T-helper 2 cell treated with Interferon-gamma antibody and Interleukin-4, amounts not matched to agents 5 μg/mL and 100 μg/mL, for 36 hours (primary cell): ENCODE data around the gene RNU6-8.

Source experiments
- DNase-seq: peaks from one replicate; pipeline ENCODE4 v3.0.0; 2021; ENCODE audit warnings: low spot score
- H3K27ac Mint-ChIP-seq: one replicate; pipeline ENCODE4 v1.8.0; 2021; ENCODE audit warnings: mild to moderate bottlenecking, mixed read lengths
- H3K27me3 Mint-ChIP-seq: one replicate; pipeline ENCODE4 v1.8.0; 2021; ENCODE audit warnings: low read depth, mixed read lengths
- H3K36me3 Mint-ChIP-seq: one replicate; pipeline ENCODE4 v1.8.0; 2021; ENCODE audit warnings: low read depth, mixed read lengths
- H3K4me1 Mint-ChIP-seq: one replicate; pipeline ENCODE4 v1.8.0; 2021; ENCODE audit warnings: low read depth, mixed read lengths
- H3K4me3 Mint-ChIP-seq: one replicate; pipeline ENCODE4 v1.8.0; 2022; ENCODE audit warnings: mild to moderate bottlenecking, moderate library complexity, mixed read lengths
- H3K9me3 Mint-ChIP-seq: one replicate; pipeline ENCODE4 v1.8.0; 2021; ENCODE audit warnings: mixed read lengths

Gene RNU6-8

GRCh38 chr14:32200368-32201192, 2.5 kb downstream of the RNU6-8 start:
- DNase-seq: no peak
- Mint-ChIP-seq H3K27me3 (peaks cover 10% of the 10 kb centered on the region), H3K27ac (no peak overlapping the region), H3K9me3 (no peaks in the 10 kb centered on the region), H3K36me3 (no peaks in the 10 kb centered on the region), H3K4me3 (peak overlapping the region; percentile 85), H3K4me1 (peaks cover 37% of the 10 kb centered on the region)

DNA sequence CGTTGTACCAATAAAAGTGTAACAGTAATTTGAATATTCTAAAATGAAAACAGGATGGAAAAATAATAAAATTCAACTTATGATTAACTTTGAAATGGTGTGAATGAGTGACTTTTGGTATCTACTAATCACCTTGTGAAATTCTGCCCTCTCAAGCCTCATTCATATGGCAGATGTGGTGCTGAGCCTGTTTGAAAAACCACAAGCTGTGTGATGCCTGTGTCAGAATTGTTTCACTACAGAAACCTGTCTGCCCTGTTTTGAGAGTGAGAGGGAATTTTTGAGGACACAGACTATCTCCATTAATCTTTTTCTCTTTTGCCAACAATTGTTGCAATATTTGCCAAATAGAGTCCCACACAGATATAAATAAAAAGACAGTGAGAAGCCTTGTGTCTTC, 5.2 kb downstream of the RNU6-8 start:
- no peaks in the 10 kb centered on the region for H3K36me3 Mint-ChIP-seq
- no peak overlapping the region for H3K27ac Mint-ChIP-seq
- H3K4me1 Mint-ChIP-seq: peaks cover 26% of the 10 kb centered on the region
- H3K27me3 Mint-ChIP-seq: peaks cover 4% of the 10 kb centered on the region
- DNase-seq: no peak
- H3K4me3 Mint-ChIP-seq: no peak overlapping the region
- H3K9me3 Mint-ChIP-seq: no peaks in the 10 kb centered on the region

DNA sequence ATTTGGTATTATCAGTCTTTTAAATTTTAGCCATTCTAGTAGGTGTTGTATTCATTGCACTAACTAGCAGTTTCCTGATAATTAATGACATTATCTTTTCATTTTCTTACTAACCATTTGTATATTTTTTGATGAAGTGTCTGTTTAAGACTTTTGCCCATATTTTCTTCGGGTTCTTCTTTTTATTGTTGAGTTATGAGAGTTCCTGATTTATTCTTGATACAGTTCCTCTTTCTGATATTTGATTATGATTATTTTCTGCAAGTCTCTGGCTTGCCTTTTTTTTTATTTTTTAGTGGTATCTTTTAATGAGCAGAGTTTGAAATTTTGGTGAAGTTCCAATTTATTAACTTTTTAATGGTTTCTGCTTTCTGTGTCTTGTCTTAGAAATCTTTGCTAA, 7.4 kb downstream of the RNU6-8 start:
- Mint-ChIP-seq H3K4me3 (no peak overlapping the region), H3K27ac (no peak overlapping the region), H3K27me3 (peaks cover 4% of the 10 kb centered on the region), H3K36me3 (no peaks in the 10 kb centered on the region), H3K4me1 (peaks cover 8% of the 10 kb centered on the region), H3K9me3 (no peaks in the 10 kb centered on the region)
- DNase-seq: no peak

DNA sequence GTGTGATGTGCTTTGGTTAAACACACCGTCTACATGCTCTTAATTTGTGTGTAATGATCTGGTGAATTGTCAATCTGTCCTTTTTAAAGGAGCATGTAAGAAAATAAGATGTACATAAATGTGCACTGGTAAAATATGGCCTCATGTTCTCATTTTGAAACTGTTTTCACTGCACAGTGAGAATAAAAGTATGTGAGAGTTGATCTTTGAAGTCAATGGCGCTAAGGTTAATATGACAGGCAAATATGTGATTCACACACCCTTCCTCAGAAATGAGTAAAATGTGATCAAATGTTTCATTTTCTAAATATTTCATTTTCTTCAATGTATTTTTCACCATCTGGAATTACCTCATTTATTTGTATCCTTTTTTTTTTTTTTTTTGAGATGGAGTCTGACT, 9.5 kb downstream of the RNU6-8 start:
- no peak overlapping the region for H3K4me3 Mint-ChIP-seq
- no peak for DNase-seq
- H3K27ac Mint-ChIP-seq: no peak overlapping the region
- H3K4me1 Mint-ChIP-seq: peaks cover 7% of the 10 kb centered on the region
- no peaks in the 10 kb centered on the region for H3K9me3 Mint-ChIP-seq
- peaks cover 4% of the 10 kb centered on the region for H3K27me3 Mint-ChIP-seq
- no peaks in the 10 kb centered on the region for H3K36me3 Mint-ChIP-seq

- Mint-ChIP-seq H3K4me1 (peaks cover 7% of the 10 kb centered on the region), H3K4me3 (no peak overlapping the region), H3K27me3 (peaks cover 4% of the 10 kb centered on the region), H3K27ac (no peak overlapping the region), H3K36me3 (no peaks in the 10 kb centered on the region), H3K9me3 (no peaks in the 10 kb centered on the region)
- no peak for DNase-seq
Observed at GRCh38 chr14:32192712-32193373, 10.2 kb downstream of the RNU6-8 start.

DNA sequence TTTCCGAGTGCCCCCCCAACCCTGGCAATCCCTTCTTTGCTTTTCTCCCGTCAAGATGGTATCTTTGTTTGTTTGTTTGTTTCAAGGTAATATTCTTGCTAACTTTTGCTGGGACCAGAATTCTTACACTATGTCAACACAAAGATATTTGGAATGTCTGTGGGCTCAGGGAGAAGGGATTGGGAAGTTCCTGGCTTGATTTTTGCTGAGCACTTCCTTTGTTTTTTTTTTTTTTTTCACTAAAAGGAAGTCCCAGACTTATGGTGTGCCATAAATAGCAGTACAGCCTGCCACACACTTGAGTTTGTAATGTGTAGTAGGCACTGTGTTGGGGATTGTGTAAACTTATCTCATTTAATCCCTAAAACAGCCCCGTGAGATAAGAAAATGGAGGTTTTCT, 12.4 kb downstream of the RNU6-8 start:
- no peak for DNase-seq

GRCh38 chr14:32189811-32190210, 13.3 kb downstream of the RNU6-8 start:
- no peaks in the 10 kb centered on the region for H3K27me3 Mint-ChIP-seq
- H3K4me1 Mint-ChIP-seq: peaks cover 7% of the 10 kb centered on the region
- H3K36me3 Mint-ChIP-seq: no peaks in the 10 kb centered on the region
- no peak for DNase-seq
- no peak overlapping the region for H3K27ac Mint-ChIP-seq
- H3K4me3 Mint-ChIP-seq: no peak overlapping the region
- peaks cover 11% of the 10 kb centered on the region for H3K9me3 Mint-ChIP-seq

More for the DNA sequence above, 12.4 kb downstream of the RNU6-8 start:
- Mint-ChIP-seq H3K4me1 (peaks cover 7% of the 10 kb centered on the region), H3K27ac (no peak overlapping the region), H3K36me3 (no peaks in the 10 kb centered on the region), H3K9me3 (peaks cover 4% of the 10 kb centered on the region), H3K4me3 (no peak overlapping the region), H3K27me3 (no peaks in the 10 kb centered on the region)

GRCh38 chr14:32186248-32186647, 16.8 kb downstream of the RNU6-8 start:
- peaks cover 9% of the 10 kb centered on the region for H3K4me1 Mint-ChIP-seq
- H3K27ac Mint-ChIP-seq: no peak overlapping the region
- peaks cover 20% of the 10 kb centered on the region for H3K9me3 Mint-ChIP-seq
- no peak for DNase-seq
- no peaks in the 10 kb centered on the region for H3K36me3 Mint-ChIP-seq
- H3K4me3 Mint-ChIP-seq: no peak overlapping the region
- H3K27me3 Mint-ChIP-seq: no peaks in the 10 kb centered on the region

- H3K9me3 Mint-ChIP-seq: peaks cover 20% of the 10 kb centered on the region
- H3K27ac Mint-ChIP-seq: no peak overlapping the region
- no peak for DNase-seq
- no peak overlapping the region for H3K4me3 Mint-ChIP-seq
- peaks cover 9% of the 10 kb centered on the region for H3K4me1 Mint-ChIP-seq
- H3K27me3 Mint-ChIP-seq: peaks cover 7% of the 10 kb centered on the region
- H3K36me3 Mint-ChIP-seq: no peaks in the 10 kb centered on the region
Observed at GRCh38 chr14:32185097-32185496, 18.0 kb downstream of the RNU6-8 start.

DNA sequence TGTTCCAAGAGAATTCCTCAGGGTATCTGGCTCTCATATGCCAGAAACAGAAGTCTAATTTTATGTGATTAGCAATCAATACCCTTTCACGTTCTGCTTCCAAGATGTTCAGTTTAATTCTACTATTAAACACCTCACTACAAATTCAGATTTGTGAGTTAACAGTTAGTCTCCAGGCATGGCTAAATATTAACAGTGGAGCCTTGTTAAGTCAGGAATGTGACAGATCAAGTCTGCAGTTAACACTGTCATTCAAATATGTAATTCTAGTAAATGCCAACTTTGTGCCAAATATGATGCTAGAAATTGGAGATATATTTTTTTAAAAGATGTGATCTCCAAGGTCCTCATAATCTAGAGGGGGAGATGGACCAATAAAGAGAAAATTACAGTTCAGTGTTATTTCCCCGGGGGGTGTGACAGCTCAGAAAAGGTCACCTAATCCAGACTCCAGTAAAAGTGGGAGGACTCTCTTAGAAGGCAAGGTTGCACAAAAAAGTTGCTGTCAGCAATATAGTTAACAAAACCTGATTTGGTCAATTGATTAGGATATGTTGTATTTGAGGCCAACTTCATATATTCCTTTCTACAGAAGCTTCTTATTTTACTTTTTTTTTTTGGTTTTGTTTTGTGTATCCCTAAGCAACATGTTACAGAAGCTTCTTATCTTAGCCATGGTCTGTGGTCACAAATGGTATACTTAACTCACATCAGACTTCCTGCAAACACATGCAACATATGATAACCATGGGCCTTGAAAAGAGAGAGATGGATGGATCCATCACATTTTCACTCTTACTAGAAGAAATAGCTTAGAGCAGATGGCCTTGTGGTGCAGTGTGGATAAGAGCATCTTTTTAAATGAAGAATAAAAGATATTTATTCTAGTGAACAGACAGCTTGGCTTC, 19.7 kb downstream of the RNU6-8 start:
- Mint-ChIP-seq H3K4me3 (no peak overlapping the region), H3K9me3 (peaks cover 20% of the 10 kb centered on the region), H3K27me3 (peaks cover 7% of the 10 kb centered on the region), H3K4me1 (peaks cover 7% of the 10 kb centered on the region), H3K36me3 (no peaks in the 10 kb centered on the region), H3K27ac (no peak overlapping the region)
- DNase-seq: no peak

GRCh38 chr14:32171469-32171868, 31.6 kb downstream of the RNU6-8 start:
- Mint-ChIP-seq H3K4me1 (peaks cover 1% of the 10 kb centered on the region), H3K9me3 (no peaks in the 10 kb centered on the region)

DNA sequence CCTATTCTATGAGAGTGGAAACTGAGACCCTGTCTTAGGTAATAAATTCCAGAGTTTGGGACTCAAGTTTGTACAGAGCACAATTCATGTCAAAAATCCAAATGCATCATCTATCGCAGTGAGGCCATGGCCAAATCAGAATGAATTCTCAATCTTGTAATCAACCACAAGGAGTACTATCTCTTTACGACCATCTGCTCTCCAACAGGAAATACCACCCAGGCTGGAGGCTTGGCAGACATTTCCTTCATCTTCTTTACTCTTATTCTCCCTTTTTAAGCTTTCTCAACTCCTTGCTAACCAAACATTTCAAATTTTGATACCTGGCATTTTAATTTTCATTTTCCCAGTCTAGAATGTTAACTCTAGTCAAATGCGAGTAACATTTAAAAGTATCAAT, 33.9 kb downstream of the RNU6-8 start:
- Mint-ChIP-seq H3K9me3 (no peaks in the 10 kb centered on the region), H3K27me3 (peaks cover 4% of the 10 kb centered on the region), H3K27ac (no peak overlapping the region), H3K4me1 (peaks cover 1% of the 10 kb centered on the region), H3K4me3 (no peak overlapping the region), H3K36me3 (no peaks in the 10 kb centered on the region)
- no peak for DNase-seq

More at GRCh38 chr14:32171469-32171868, 31.6 kb downstream of the RNU6-8 start:
- DNase-seq: no peak
- Mint-ChIP-seq H3K4me3 (no peak overlapping the region), H3K36me3 (no peaks in the 10 kb centered on the region), H3K27ac (no peak overlapping the region), H3K27me3 (peaks cover 4% of the 10 kb centered on the region)

DNA sequence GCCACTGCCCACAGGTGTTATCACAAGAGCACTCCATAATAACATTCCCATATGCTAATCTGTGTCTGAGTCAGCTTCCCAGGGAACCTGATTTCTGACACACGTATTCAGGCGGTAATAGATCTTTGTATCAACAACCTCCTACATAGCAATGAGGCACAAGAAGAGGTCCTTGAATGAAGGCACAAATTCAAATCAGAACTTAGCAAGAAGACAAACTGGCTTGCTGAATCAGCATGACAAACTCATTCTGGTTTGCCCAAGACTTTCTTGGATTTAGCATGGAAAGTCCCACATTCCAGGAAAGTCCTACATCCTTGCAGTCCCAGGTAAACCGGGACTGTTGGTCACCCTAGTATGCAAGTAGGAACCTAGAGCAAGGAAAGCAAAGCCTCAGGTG, 35.2 kb downstream of the RNU6-8 start:
- Mint-ChIP-seq H3K27ac (no peak overlapping the region), H3K27me3 (peaks cover 4% of the 10 kb centered on the region), H3K9me3 (no peaks in the 10 kb centered on the region), H3K4me3 (no peak overlapping the region), H3K4me1 (peaks cover 1% of the 10 kb centered on the region), H3K36me3 (no peaks in the 10 kb centered on the region)
- DNase-seq: no peak

DNA sequence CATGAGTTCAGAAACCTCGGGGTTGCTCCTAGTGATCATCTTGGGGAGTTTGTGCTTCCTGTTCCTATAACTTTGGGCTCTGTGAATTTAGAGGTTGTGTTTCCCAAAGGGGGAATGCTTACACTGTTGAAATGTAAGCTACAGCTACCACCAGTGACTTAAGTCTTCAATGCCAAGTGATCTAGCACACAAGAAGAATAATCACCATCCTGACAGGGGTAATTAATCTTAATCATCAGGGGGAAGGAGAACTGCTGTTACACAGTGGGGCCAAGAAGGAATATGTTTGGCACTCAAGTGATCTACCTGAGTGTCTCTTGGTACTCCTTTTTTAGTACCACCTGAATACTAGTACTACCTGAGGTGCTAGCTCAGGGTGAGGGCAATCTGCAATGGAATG, 36.1 kb downstream of the RNU6-8 start:
- H3K27ac Mint-ChIP-seq: no peak overlapping the region
- no peaks in the 10 kb centered on the region for H3K36me3 Mint-ChIP-seq
- H3K9me3 Mint-ChIP-seq: no peaks in the 10 kb centered on the region

More for the DNA sequence above, 36.1 kb downstream of the RNU6-8 start:
- peaks cover 1% of the 10 kb centered on the region for H3K4me1 Mint-ChIP-seq
- no peak for DNase-seq
- no peak overlapping the region for H3K4me3 Mint-ChIP-seq
- peaks cover 2% of the 10 kb centered on the region for H3K27me3 Mint-ChIP-seq
